ENCODE results near the gene RGS11. TPM values are rescaled to one million over a fixed set of nuclear protein-coding genes. Genes with fewer than 3 reads are reported as not detected.

RGS11 gene
- total and polyA plus RNA-seq, 12 donors, result 0.83 to 98.6 (median 6.1) TPM

DNA sequence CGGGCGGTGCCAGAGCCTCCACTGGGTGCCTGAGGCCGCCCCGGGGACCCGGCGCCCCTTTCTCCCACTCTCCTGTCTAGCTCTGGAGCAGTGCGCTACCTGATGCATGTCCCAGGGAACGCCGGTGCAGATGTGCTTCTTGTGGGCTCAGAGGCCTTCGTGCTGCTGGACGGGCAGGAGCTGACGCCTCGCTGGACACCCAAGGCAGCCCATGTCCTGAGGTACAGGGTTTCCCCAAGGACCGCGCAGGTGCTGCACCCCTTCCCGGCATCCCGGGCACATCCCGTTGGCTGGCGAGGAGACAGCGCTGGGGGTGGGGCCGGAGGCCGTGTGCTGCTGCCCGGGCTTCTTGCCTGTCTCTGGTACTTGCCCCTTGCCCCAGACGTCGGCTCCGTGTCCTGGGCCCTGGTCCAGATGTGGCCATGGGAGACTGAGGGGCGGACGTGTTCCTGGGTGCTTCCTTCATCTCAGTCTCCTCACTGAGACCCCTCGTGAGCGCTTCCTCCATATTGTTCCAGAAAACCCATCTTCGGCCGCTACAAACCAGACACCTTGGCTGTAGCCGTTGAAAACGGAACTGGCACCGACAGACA, 12.5 kb downstream of the RGS11 start:
- DNase-seq, result no peak
- TF ChIP-seq POLR2A (IDR thresholded peaks at IDR 0.05), result no peak
- TF ChIP-seq, protein P1, sequence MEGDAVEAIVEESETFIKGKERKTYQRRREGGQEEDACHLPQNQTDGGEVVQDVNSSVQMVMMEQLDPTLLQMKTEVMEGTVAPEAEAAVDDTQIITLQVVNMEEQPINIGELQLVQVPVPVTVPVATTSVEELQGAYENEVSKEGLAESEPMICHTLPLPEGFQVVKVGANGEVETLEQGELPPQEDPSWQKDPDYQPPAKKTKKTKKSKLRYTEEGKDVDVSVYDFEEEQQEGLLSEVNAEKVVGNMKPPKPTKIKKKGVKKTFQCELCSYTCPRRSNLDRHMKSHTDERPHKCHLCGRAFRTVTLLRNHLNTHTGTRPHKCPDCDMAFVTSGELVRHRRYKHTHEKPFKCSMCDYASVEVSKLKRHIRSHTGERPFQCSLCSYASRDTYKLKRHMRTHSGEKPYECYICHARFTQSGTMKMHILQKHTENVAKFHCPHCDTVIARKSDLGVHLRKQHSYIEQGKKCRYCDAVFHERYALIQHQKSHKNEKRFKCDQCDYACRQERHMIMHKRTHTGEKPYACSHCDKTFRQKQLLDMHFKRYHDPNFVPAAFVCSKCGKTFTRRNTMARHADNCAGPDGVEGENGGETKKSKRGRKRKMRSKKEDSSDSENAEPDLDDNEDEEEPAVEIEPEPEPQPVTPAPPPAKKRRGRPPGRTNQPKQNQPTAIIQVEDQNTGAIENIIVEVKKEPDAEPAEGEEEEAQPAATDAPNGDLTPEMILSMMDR (IDR thresholded peaks at IDR 0.05), result no peak
- 90 to 97% (median 93%) methylated on average over 17 to 35 of the region's 35 CpGs for WGBS, 4 donors
- Histone ChIP-seq H3K4me3 (no peak overlapping the region), H3K36me3 (replicated peaks in 1 of 2) (peaks cover 0 to 65% of the 10 kb centered on the region in 2 donors), H3K9me3 (replicated peaks in 1 of 3) (no peaks in the 10 kb centered on the region), H3K4me1 (replicated peaks in 1 of 2) (no peaks in the 10 kb centered on the region), H3K27ac (no peak overlapping the region), H3K27me3 (no peaks in the 10 kb centered on the region)
- intact Hi-C loops (cut with DNase I), result no loop called here

DNA sequence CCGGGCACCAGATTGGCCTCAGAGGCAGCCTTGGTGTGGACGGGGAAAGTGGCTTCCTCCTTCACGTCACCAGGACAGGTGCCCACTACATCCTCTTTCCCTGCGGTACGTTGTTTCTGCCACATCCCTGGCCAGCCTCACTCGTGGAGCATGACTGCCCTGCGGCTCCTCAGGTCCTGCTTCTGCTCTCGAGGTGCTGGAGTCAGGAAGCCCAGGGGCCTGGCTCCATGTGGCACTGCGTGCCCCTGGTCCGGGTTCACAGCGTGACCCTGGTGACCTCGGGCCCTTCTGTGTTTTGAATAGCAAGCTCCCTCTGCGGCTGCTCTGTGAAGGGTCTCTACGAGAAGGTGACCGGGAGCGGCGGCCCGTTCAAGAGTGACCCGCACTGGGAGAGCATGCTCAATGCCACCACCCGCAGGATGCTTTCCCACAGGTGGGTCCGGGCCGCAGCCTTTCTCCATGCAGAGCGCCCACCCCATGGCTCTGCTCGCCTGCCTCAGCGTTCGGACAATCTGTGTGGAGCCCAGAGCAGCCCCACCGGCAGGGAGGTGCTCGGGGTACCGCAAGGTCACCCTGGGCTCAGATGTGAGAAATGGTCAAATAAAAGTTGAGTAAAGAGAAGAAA, 13.5 kb downstream of the RGS11 start:
- intact Hi-C loops (cut with DNase I), result no loop called here
- 87 to 93% (median 92%) methylated on average over 8 to 29 of the region's 29 CpGs for WGBS, 4 donors
- peaks cover 0 to 65% of the 10 kb centered on the region in 2 donors for H3K36me3 ChIP-seq (replicated peaks in 1 of 2)

DNA sequence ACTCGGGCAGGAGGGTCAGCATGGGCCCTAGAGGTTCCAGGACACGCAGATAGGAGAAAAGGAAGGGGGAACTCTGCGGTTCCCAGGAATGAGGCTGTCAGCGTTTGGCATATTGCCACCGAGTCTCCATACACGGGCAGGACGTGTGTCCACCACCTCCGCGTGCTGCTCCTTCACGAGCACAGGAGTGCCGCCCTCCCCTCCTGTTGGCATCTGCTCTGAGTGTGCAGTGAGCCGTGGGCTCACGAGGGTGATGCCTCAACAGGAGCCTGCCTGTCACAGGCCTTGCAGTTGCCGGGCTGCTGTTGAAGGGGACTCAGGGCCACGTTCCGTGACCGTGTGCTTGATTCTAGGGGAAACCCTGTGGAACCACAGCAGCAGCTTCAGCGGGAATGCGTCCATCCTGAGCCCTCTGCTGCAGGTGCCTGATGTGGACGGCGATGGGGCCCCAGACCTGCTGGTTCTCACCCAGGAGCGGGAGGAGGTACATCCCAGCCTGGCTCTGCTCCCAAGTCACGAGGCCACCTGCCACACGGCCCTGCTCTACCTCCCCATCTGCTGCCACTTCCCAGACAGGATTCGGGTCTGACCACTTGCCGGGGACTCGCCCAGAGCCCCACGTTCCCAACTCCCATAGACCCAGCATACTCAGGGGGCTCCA, 14.6 kb downstream of the RGS11 start:
- WGBS, 4 donors, result 89 to 95% (median 94%) methylated on average over 13 to 28 of the region's 28 CpGs

More for the DNA sequence above, 13.5 kb downstream of the RGS11 start:
- Histone ChIP-seq H3K27ac (no peak overlapping the region), H3K4me3 (no peak overlapping the region), H3K4me1 (replicated peaks in 1 of 2) (no peaks in the 10 kb centered on the region), H3K27me3 (no peaks in the 10 kb centered on the region), H3K9me3 (replicated peaks in 1 of 3) (no peaks in the 10 kb centered on the region)
- DNase-seq, result no peak
- TF ChIP-seq, protein P1 (IDR thresholded peaks at IDR 0.05), result no peak
- TF ChIP-seq POLR2A (IDR thresholded peaks at IDR 0.05), result no peak

DNA sequence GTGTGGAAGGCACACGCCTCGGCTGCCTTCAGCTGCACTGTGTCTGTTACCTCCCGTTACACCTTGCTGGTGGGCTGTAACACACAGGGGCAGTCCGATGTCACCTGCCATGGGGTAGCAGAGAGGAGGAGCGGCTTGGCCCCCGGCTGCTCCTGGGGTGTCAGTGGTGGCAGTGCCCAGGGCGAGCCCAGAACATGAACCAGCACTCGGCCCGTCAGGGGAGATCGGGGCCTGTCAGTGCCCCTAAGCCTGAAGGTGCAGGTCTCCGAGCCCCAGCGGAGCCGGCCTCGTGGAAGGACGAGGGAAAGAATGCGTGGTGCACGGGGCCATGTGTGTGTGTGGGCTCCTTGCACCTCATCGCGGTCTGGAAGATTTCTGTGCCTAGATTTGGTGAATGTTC, 15.4 kb downstream of the RGS11 start:
- Histone ChIP-seq H3K4me1 (replicated peaks in 1 of 2) (no peaks in the 10 kb centered on the region), H3K27ac (no peak overlapping the region), H3K9me3 (replicated peaks in 1 of 3) (no peaks in the 10 kb centered on the region), H3K36me3 (replicated peaks in 1 of 2) (peaks cover 0 to 72% of the 10 kb centered on the region in 2 donors), H3K27me3 (no peaks in the 10 kb centered on the region), H3K4me3 (no peak overlapping the region)
- DNase-seq, result no peak
- TF ChIP-seq, protein P1 (IDR thresholded peaks at IDR 0.05), result no peak
- no peak for TF ChIP-seq POLR2A (IDR thresholded peaks at IDR 0.05)
- WGBS, 4 donors, result 93 to 96% (median 95%) methylated on average over 18 to 19 of the region's 19 CpGs
- intact Hi-C loops (cut with DNase I), result no loop called here

More for the DNA sequence above, 14.6 kb downstream of the RGS11 start:
- Histone ChIP-seq H3K27ac (no peak overlapping the region), H3K9me3 (replicated peaks in 1 of 3) (no peaks in the 10 kb centered on the region), H3K27me3 (no peaks in the 10 kb centered on the region), H3K36me3 (replicated peaks in 1 of 2) (peaks cover 0 to 65% of the 10 kb centered on the region in 2 donors), H3K4me1 (replicated peaks in 1 of 2) (no peaks in the 10 kb centered on the region), H3K4me3 (no peak overlapping the region)
- no peak for TF ChIP-seq POLR2A (IDR thresholded peaks at IDR 0.05)
- TF ChIP-seq, protein P1 (IDR thresholded peaks at IDR 0.05), result no peak
- DNase-seq, result no peak
- intact Hi-C loops (cut with DNase I), result no loop called here
